HL-60 (cell line): ENCODE results near the gene ANKRD34A.

Experiments used
- CTCF ChIP-seq: IDR thresholded peaks from one replicate; pipeline ENCODE4 v1.5.1; 2011; ENCODE audit warnings: low read length, control low read depth, inconsistent platforms; ENCODE audit not compliant: insufficient read depth
- GABPA ChIP-seq: IDR thresholded peaks from 2 replicates; pipeline ENCODE4 v1.6.1; 2012; ENCODE audit warnings: low read depth
- POLR2AphosphoS5 ChIP-seq: IDR thresholded peaks from 2 replicates; pipeline ENCODE4 v1.6.1; 2012; ENCODE audit warnings: low read depth
- TF ChIP-seq, protein P1 (sequence below): IDR thresholded peaks from 2 replicates; pipeline ENCODE4 v1.6.1; 2012; ENCODE audit warnings: low read depth; ENCODE audit not compliant: insufficient replicate concordance

DNA sequence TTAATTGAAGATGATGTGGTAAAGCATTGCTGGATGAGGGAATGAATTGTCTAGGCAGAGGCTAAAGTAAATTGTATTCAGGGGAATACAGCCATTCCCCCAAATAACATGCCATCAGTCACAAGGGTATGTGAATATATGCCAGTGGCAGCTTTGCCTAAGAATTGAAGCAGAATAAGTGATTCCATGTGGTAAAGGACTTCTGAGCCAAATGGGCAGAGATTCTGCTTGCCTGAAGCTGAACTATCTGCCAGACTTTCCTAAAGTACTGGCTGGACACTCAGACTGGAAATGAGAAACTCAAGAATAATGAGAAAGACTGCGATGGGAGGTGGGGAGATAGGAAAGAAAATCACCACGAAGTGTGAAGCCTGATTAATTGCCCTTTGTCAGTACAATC is 8.9 kb downstream of the ANKRD34A start:
- TF ChIP-seq, protein P1, sequence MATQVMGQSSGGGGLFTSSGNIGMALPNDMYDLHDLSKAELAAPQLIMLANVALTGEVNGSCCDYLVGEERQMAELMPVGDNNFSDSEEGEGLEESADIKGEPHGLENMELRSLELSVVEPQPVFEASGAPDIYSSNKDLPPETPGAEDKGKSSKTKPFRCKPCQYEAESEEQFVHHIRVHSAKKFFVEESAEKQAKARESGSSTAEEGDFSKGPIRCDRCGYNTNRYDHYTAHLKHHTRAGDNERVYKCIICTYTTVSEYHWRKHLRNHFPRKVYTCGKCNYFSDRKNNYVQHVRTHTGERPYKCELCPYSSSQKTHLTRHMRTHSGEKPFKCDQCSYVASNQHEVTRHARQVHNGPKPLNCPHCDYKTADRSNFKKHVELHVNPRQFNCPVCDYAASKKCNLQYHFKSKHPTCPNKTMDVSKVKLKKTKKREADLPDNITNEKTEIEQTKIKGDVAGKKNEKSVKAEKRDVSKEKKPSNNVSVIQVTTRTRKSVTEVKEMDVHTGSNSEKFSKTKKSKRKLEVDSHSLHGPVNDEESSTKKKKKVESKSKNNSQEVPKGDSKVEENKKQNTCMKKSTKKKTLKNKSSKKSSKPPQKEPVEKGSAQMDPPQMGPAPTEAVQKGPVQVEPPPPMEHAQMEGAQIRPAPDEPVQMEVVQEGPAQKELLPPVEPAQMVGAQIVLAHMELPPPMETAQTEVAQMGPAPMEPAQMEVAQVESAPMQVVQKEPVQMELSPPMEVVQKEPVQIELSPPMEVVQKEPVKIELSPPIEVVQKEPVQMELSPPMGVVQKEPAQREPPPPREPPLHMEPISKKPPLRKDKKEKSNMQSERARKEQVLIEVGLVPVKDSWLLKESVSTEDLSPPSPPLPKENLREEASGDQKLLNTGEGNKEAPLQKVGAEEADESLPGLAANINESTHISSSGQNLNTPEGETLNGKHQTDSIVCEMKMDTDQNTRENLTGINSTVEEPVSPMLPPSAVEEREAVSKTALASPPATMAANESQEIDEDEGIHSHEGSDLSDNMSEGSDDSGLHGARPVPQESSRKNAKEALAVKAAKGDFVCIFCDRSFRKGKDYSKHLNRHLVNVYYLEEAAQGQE: no peak
- TF ChIP-seq CTCF: no peak
- no peak for TF ChIP-seq GABPA
- no peak for TF ChIP-seq POLR2AphosphoS5
